UCSD-AML1 (cell line): Measurements from ENCODE around the gene FIGN.

Experiments
- DNase-seq: peaks from one replicate; lab custom pipeline; 2025; ENCODE audit not compliant: unreplicated experiment; lab: John Stamatoyannopoulos, UW

Gene FIGN

GRCh38 chr2:163621445-163622004 is 114.3 kb downstream of the FIGN start:
- DNase-seq: no peak

DNA sequence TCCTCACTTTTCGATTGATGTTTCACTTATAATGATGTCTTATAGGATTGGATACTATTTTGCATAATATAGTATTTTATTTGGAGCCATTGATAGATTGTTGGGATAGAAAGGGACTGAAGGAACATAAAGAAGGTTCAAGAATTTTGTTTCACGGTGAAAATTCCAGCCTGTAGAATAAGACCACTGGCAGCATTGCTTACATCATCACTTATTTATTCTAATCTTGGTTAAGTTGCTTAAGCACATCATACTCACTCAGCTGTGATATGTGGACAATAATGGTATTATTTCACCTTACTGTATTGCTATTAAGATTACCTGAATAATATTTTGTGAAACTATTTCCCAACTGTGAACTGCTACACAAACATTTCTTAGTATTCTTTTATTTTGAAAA is 118.3 kb downstream of the FIGN start:
- DNase-seq: no peak

DNA sequence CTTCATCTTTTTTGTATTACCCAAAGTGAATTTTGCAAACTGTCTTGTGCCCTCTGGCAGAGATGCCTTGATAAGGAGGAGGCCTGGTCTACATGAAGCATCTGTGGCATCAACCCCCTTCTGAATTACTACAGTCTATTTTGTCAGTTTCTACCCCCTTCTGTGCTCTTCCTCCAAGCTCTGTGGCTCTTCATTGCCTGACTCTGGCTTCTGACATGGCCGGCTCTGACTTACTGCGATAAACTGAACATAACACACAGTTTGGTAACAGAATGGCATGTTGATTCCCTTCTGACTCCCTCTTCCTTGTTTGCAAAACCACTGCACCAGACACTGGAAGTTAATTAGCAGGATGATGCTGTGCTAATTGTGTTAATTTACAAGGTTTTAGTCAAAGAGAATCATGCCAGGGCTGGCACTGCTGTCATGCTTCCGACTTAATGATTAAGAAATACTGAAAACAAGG is 122.5 kb downstream of the FIGN start:
- no peak for DNase-seq

- no peak for DNase-seq
Measured at GRCh38 chr2:163612332-163612731, 123.5 kb downstream of the FIGN start.

DNA sequence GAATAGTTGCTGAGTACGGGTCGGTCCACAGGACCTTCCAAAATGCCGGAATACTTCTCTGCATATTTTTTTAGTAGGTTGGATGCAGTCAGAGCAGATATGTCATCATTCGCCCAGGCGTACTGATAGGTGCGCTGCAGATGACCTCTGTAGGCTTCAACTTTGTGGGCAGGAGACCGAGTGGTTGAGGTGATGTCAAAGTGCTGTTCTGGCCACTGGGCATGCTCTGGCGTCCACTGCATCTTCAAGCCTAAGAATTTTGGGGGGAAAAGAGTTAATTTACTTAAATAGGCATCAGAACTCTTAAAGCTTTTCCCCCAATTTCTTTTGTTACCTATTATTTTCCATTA is 124.3 kb downstream of the FIGN start:
- DNase-seq: no peak

GRCh38 chr2:163610817-163611556 is 124.8 kb downstream of the FIGN start:
- DNase-seq: peak; percentile 3

GRCh38 chr2:163607630-163608029 is 128.2 kb downstream of the FIGN start:
- DNase-seq: no peak

GRCh38 chr2:163606878-163607277 is 128.9 kb downstream of the FIGN start:
- DNase-seq: no peak

DNA sequence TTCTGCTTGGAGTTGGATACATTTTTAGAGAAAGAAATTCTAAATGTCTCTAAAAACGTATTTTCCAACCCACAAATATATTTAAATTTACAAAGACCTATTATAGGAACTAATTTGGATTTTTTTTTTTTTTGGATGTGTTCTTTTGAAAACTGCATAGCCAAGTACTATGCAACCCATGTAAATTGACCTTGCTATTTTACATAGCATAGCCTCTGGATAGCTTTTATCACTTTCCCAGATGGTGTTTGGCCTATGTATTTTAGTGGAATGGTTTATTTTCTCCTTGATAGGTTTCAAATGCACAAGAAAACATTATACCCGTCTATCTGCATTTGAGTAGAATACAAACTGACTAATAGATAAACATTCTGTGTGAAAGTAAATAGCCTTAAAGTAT is 130.0 kb downstream of the FIGN start:
- no peak for DNase-seq

- no peak for DNase-seq
Measured at GRCh38 chr2:163604941-163605555, 130.8 kb downstream of the FIGN start.

GRCh38 chr2:163602196-163602595 is 133.6 kb downstream of the FIGN start:
- no peak for DNase-seq

DNA sequence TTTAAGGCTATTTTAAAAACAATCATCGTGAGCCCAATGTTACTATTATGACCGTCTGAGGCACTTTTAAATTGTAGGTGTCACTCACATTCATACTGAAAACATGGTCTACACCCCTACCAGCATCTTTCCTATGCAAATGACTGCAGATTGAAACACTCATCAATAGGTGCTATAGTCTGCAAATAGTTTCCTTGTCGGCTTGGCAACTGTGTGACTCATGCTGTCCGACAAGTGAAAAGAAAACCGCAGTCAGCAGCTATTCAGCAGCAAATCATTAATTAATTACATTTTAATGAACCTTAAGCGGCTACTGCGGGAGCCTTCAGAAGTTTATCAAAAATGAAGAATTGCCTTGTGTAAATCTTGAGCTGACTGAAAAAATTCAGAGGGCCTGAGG is 134.4 kb downstream of the FIGN start:
- no peak for DNase-seq

GRCh38 chr2:163600801-163601200 is 135.0 kb downstream of the FIGN start:
- DNase-seq: no peak

DNA sequence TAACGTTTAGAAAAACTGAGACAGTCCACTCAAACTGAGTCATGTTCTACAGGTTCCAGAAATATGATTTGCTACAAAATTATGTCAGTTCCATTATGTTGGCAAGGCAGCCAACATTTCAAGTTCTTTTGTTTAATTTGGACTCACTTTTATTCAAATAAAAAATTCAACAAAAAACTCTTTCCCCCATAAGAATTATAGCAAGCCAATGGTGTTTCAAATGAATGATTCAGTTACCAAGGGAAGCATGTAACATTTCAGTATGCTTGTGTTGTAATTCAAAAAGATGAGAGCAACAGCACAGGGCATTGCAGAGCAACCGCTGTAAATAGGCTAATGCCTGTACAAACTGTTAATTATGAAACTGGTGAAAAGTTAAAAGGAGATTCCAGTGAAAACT is 140.8 kb downstream of the FIGN start:
- no peak for DNase-seq

- DNase-seq: no peak
Measured at GRCh38 chr2:163594497-163594896, 141.3 kb downstream of the FIGN start.

DNA sequence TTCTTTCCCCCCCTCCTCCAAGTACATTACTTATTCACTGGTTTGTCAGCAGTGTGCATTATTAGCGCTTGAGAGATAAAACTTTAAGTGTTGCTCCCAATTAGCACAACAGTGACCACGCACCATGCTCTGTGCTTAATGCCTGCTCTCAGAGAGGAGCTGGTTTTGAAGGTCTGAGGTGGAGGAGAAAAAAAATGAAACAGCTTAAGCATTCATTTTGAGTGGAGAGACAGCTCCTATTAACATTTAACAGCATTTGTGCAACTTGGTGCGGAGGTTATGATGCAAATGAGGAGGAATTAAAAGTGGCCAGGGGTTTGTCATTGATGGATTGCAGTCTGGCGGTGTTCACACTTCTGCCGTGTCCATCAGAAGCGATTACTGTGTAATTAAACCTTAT is 141.8 kb downstream of the FIGN start:
- DNase-seq: no peak

DNA sequence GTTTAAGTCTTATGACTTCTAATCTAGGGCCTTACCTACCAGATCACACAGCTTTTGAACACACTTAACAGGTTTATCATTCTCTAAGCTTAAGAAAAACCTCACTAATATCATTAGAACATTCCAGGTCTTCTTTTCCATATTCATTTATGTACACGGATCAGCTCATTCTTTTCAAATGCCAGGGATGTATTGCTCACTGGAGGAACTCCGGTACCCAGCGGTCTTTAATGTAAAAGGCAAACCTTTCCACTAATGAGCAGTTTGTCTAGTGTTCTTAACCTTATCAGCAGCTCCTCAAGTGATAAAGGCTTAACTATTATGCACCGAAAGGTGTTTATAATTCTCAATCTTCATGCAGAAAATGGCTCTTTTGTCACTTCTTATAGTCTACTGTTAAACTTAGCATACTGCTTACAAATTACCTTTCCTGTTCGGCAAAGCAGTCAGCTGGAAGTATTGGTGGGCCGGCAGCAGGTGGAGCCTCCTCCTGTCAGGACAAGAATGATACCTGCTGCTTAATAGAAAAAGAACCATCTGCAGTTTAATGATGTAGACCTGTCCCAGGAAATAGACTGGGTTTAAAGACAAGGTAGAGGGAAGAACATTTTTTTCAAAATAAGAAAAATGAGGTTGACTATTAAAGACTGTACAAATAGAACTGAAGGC is 142.7 kb downstream of the FIGN start:
- no peak for DNase-seq

DNA sequence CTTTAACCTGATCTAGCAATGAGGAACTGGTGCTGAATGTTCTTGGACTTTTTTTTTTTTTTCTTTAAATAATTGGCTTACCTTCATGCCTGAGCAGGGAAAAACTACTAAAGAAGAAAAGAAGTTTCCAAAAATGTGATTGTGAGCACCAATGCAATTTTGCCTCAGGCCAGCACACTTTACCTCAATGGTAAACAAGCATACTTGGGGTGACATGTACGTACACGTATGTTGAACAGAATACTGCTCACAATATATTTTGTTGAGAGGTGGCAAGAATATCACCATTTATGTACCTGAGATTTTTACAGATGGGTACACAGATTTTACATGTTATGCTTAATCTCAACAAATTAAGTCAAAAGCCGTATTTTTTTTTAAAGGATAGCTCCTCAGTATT is 144.3 kb downstream of the FIGN start:
- no peak for DNase-seq

DNA sequence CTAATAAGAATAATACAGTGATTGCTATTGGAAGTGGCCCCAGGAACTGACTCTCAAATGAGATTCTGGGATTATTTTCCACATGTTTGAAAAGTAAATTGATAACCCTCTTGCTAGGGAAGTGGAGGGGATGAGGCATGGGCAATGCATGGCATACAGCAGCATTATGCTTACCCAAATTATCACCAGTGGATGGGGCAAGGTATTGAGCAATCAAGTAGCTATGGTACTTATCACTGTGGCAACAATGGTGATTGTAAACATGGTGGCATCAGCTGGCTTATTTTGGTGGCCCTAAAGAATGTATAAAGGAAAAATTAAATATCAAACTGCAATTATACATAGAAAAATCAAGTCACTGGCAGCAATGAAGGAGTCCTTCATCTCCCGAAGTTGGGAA is 155.1 kb downstream of the FIGN start:
- no peak for DNase-seq

DNA sequence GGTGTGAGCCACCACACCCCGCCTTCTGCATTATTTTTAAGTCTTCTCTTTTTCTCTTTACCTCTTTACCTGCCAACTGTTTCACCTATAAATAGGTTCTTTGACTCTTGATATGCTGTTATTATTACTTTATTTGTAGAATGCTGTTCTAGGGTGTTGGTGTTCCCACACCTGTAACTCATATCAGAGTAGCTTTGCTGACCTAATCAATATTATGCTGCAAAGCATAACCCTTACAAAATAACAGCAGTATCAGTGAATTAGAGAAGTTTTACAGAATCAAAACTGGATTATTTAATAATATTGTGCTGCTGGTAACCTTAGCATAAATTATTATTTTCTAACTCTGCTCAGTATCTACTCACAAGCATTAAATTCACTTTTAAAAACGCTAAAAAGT is 161.5 kb downstream of the FIGN start:
- no peak for DNase-seq

DNA sequence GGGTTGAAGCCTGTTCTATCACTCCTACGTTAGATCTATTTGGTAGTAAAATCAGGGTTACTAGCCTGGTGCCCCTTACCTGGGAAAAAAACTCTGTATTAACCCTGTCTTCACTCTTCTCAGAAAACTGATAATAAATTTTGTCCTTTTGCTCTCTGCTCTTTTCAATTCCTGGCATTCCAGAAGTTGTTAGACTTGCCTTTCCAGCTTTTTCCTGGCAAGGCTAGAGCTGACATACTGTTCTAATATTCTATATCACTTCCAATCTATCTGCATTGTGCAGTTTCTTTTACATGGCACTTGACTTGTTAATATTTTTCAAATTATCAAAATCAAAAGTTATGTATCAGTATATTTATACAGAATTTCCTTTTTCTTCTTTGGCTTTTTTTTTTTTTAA is 162.2 kb downstream of the FIGN start:
- no peak for DNase-seq

DNA sequence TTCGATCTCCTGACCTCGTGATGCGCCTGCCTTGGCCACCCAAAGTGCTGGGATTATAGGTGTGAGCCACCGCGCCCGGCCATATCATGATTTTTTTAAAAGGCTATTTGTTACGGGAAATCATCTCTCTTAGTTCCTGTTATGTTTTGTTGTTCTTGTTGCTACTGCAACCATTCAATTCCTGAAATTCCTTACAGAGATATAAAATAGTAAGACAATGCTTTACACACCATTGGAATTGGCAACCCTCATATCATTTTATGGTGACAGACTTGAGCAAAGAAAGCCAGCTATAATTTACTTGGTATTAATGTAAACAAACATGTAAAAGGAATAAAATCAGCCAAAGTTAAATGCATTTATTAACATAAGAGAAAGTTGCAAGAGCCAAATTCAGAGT is 163.0 kb downstream of the FIGN start:
- DNase-seq: no peak
